Stimulated activated CD4-positive, alpha-beta T cell treated with anti-CD3 and anti-CD28 coated beads, Interleukin-1b, Interleukin-23, amount 100 ng/mL, for 48 hours (primary cell): ENCODE measurements around the gene PRR19.

Experiments
- DNase-seq: peaks from one replicate; pipeline ENCODE4 v3.0.0-alpha.2; 2020

PRR19 gene

DNA sequence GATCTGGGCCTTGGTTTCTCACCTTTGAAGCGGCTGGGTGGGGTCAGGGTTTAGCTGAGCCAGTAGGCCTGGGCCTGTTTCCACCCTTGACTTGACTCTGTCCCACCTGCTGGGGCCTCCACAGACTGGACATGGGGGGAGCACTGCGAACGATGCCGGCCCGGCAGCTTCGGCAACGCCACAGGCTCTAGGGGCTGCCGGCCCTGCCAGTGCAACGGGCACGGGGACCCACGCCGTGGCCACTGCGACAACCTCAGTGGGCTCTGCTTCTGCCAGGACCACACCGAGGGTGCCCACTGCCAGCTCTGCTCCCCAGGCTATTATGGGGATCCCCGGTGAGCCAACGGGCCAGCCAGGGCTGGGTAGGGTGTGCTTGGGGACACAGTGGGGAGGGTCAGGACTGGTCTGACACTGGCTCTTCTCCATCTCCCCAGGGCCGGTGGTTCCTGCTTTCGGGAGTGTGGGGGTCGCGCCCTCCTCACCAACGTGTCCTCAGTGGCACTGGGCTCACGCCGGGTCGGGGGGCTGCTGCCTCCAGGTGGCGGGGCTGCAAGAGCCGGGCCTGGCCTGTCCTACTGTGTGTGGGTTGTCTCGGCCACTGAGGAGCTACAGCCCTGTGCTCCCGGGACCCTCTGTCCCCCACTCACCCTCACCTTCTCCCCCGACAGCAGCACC lies 51.5 kb downstream of the PRR19 start:
- no peak for DNase-seq

DNA sequence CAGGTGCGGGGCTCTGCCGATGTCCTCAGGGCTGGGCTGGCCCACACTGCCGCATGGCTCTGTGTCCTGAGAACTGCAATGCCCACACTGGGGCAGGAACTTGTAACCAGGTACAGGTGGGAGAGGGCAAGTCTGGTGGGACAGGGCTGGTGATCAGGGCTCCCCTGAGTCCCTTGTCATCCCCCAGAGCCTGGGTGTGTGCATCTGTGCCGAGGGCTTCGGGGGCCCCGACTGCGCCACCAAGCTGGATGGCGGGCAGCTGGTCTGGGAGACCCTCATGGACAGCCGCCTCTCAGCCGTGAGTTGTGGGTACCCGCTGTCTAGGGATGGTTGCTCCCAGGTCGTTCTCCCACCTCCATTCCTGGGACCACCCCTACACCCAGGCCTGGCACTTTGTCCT lies 54.0 kb downstream of the PRR19 start:
- no peak for DNase-seq

DNA sequence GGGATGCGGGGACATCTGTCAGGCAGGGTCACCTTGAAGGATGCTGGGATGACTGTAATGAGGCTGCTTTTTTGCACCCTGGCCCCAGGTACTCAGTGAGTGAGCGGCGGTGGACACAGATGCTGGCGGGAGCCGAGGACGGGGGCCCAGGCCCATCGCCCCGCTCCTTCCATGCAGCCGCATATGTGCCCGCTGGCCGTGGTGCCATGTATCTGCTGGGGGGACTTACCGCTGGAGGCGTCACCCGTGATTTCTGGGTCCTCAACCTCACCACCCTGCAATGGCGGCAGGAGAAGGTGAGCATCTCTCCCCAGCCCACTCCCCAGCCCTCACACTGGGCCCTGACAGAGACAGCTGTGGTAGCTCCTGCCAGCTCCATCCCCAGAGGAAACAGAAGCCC lies 54.8 kb downstream of the PRR19 start:
- DNase-seq, result no peak

DNA sequence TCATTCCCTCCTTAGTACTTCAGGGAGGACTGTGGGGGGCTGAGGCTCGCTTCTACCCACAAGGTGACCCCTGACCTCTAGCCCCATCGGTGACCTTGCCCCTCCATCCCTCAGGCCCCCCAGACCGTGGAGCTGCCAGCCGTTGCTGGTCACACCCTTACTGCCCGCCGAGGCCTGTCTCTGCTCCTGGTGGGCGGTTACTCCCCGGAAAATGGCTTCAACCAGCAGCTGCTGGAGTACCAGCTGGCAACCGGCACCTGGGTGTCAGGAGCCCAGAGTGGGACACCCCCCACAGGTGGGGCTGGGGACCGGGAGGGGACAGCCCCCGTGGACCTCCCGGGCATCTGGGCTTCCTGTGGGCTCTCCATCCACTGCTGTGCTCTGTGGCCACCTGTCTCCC lies 55.4 kb downstream of the PRR19 start:
- DNase-seq, result no peak
